ENCODE measurements around the gene SEC61A2. TPM values are rescaled to one million over a fixed set of nuclear protein-coding genes. Genes with fewer than 3 reads are reported as not detected.

SEC61A2 gene
- polyA plus RNA-seq, 1 of the 3 experiments (the other 2 are of a cell fraction), result 11.9 TPM

- Histone ChIP-seq H3K4me1 (ENCODE audit: control insufficient read depth in 1 of 2, insufficient read depth in 2 of 2, low read depth in 1 of 2, low read length in 1 of 2) (no peaks in the 10 kb centered on the region), H3K9me3 (no peaks in the 10 kb centered on the region), H3K9me2 (no peaks in the 10 kb centered on the region), H3K27ac (ENCODE audit: low read depth in 2 of 2, low read length in 1 of 2) (no peak overlapping the region), H3F3A (replicated peaks; ENCODE audit: insufficient read depth) (no peaks in the 10 kb centered on the region), H3K36me3 (replicated peaks in 1 of 2; ENCODE audit: control insufficient read depth in 1 of 2, insufficient read depth in 2 of 2, low read length in 1 of 2) (peaks cover 53 to 58% of the 10 kb centered on the region in 2 experiments), H3K27me3 (ENCODE audit: insufficient read depth) (no peaks in the 10 kb centered on the region), H3K79me2 (ENCODE audit: insufficient read depth) (peaks cover 95% of the 10 kb centered on the region), H3K9ac (no peak overlapping the region), H3K4me3 (ENCODE audit: low read depth in 2 of 2, low read length in 1 of 2) (no peak overlapping the region), H2AFZ (ENCODE audit: low read depth) (no peak overlapping the region), H4K20me1 (ENCODE audit: insufficient read depth) (peaks cover 31% of the 10 kb centered on the region; the same call in 1 of the 2 replicates), H3K4me2 (no peak overlapping the region)
- TF ChIP-seq POLR2AphosphoS5 (IDR thresholded peaks at IDR 0.05; ENCODE audit: low read depth, low read length) (no peak), IRF3 (IDR thresholded peaks at IDR 0.05; ENCODE audit: low read depth, low read length) (no peak), FOXJ3 (CRISPR knock-in tag; IDR thresholded peaks at IDR 0.05) (no peak), USF1 (IDR thresholded peaks at IDR 0.05; ENCODE audit: borderline replicate concordance, low read depth) (no peak), NRF1 (IDR thresholded peaks at IDR 0.05; ENCODE audit: low read depth, low read length) (no peak), RXRA (IDR thresholded peaks at IDR 0.05; ENCODE audit: borderline replicate concordance, low read depth) (no peak), MEF2A (IDR thresholded peaks at IDR 0.05; ENCODE audit: borderline replicate concordance, low read depth) (no peak), TEAD4 (IDR thresholded peaks at IDR 0.05; ENCODE audit: borderline replicate concordance, insufficient read depth) (no peak), EP300 (IDR thresholded peaks at IDR 0.05; ENCODE audit: borderline replicate concordance in 1 of 2, low read depth in 1 of 2, low read length in 1 of 2) (no peak), RCOR1 (IDR thresholded peaks at IDR 0.05; ENCODE audit: low read length) (no peak), FOXM1 (IDR thresholded peaks at IDR 0.05; ENCODE audit: low read depth) (no peak), TAF1 (IDR thresholded peaks at IDR 0.05; ENCODE audit: borderline replicate concordance, low read depth, low read length) (no peak), TCF12 (IDR thresholded peaks at IDR 0.05) (no peak), NFIC (IDR thresholded peaks at IDR 0.05; ENCODE audit: borderline replicate concordance) (no peak), YY1 (IDR thresholded peaks at IDR 0.05; ENCODE audit: low read depth) (no peak), EZH2phosphoT487 (IDR thresholded peaks at IDR 0.05; ENCODE audit: borderline replicate concordance, low read depth) (no peak), GABPA (IDR thresholded peaks at IDR 0.05; ENCODE audit: low read depth) (no peak)
- TF ChIP-seq, protein P1, sequence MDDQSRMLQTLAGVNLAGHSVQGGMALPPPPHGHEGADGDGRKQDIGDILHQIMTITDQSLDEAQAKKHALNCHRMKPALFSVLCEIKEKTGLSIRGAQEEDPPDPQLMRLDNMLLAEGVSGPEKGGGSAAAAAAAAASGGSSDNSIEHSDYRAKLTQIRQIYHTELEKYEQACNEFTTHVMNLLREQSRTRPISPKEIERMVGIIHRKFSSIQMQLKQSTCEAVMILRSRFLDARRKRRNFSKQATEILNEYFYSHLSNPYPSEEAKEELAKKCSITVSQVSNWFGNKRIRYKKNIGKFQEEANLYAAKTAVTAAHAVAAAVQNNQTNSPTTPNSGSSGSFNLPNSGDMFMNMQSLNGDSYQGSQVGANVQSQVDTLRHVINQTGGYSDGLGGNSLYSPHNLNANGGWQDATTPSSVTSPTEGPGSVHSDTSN (IDR thresholded peaks at IDR 0.05), result no peak
- WGBS (ENCODE audit: low lambda C conversion rate), result 90% methylated on average over 3 of the region's 3 CpGs
- CTCF ChIA-PET, result interaction anchor here (1.9 kb wide), 1 partner anchor 10 kb away, joined by 12 read pairs; no protein-coding TSS in a partner anchor
- POLR2A ChIA-PET, result no interaction called here
- no peak for DNase-seq
Measured at GRCh38 chr10:12205082-12205481, 75.6 kb downstream of the SEC61A2 start.
